Activated T-cell treated with anti-CD3 and anti-CD28 coated beads, Interleukin-2, amount 50 U/mL, for 4 hours (primary cell): ENCODE measurements around the gene RNF32. TPM values are rescaled to one million over a fixed set of nuclear protein-coding genes. Genes with fewer than 3 reads are reported as not detected.
"Not testable (repeated sequence)": the region's sequence is repeated elsewhere in the genome, so short reads cannot be mapped to it uniquely, and the experiment has no call there.

Experiments
- ATAC-seq, 2 donors: fragments of 200-7000 bp; cut with Tn5 transposase; one replicate each; pipeline ENCODE4 v1.10.0; 2021
- DNase-seq: peaks from one replicate; pipeline ENCODE4 v3.0.0-alpha.2; 2020
- H3K27me3 Mint-ChIP-seq: one replicate; pipeline ENCODE4 v1.8.0; 2021; ENCODE audit warnings: low read depth, mixed read lengths
- H3K36me3 Mint-ChIP-seq: one replicate; pipeline ENCODE4 v1.8.0; 2022; ENCODE audit warnings: mixed read lengths; ENCODE audit not compliant: insufficient read depth
- H3K4me1 Mint-ChIP-seq: one replicate; pipeline ENCODE4 v1.8.0; 2021; ENCODE audit warnings: low read depth, mixed read lengths
- H3K4me3 Mint-ChIP-seq: one replicate; pipeline ENCODE4 v1.8.0; 2021; ENCODE audit warnings: mild to moderate bottlenecking, moderate library complexity, mixed read lengths
- H3K9me3 Mint-ChIP-seq: one replicate; pipeline ENCODE4 v1.8.0; 2021; ENCODE audit warnings: mixed read lengths
- total RNA-seq, 3 donors: library from RNA; stranded (reverse); gene quantifications; one replicate each; pipeline ENCODE4 v1.2.1, GENCODE V29; 2021

The RNF32 gene
- total RNA-seq, 3 donors from 2014 or later: 0.13 to 0.43 (median 0.24) TPM

GRCh38 chr7:156621652-156622051 is 18.9 kb upstream of the RNF32 start:
- H3K4me3 Mint-ChIP-seq: no peak overlapping the region
- H3K9me3 Mint-ChIP-seq: peaks cover 10% of the 10 kb centered on the region
- H3K36me3 Mint-ChIP-seq: no peaks in the 10 kb centered on the region
- H3K4me1 Mint-ChIP-seq: peaks cover 4% of the 10 kb centered on the region
- ATAC-seq: no peak
- peaks cover 32% of the 10 kb centered on the region for H3K27me3 Mint-ChIP-seq
- DNase-seq: no peak

- H3K4me3 Mint-ChIP-seq: no peak overlapping the region
Measured at GRCh38 chr7:156625580-156625979, 15.0 kb upstream of the RNF32 start.

GRCh38 chr7:156626220-156626895 is 14.2 kb upstream of the RNF32 start:
- Mint-ChIP-seq H3K4me1 (no peaks in the 10 kb centered on the region), H3K27me3 (peaks cover 12% of the 10 kb centered on the region), H3K4me3 (no peak overlapping the region), H3K9me3 (peaks cover 19% of the 10 kb centered on the region), H3K36me3 (no peaks in the 10 kb centered on the region)
- ATAC-seq (no peak), DNase-seq (no peak)

More at GRCh38 chr7:156625580-156625979, 15.0 kb upstream of the RNF32 start:
- no peaks in the 10 kb centered on the region for H3K36me3 Mint-ChIP-seq
- ATAC-seq: no peak
- no peaks in the 10 kb centered on the region for H3K4me1 Mint-ChIP-seq
- no peak for DNase-seq
- peaks cover 14% of the 10 kb centered on the region for H3K27me3 Mint-ChIP-seq
- H3K9me3 Mint-ChIP-seq: peaks cover 24% of the 10 kb centered on the region

- DNase-seq (no peak), ATAC-seq (no peak)
- Mint-ChIP-seq H3K9me3 (peaks cover 17% of the 10 kb centered on the region), H3K36me3 (no peaks in the 10 kb centered on the region), H3K27me3 (peaks cover 9% of the 10 kb centered on the region), H3K4me3 (no peak overlapping the region), H3K4me1 (no peaks in the 10 kb centered on the region)
Measured at GRCh38 chr7:156628562-156628961, 12.0 kb upstream of the RNF32 start.

GRCh38 chr7:156629873-156630272 is 10.7 kb upstream of the RNF32 start:
- H3K9me3 Mint-ChIP-seq: peaks cover 17% of the 10 kb centered on the region
- no peaks in the 10 kb centered on the region for H3K36me3 Mint-ChIP-seq
- no peaks in the 10 kb centered on the region for H3K4me1 Mint-ChIP-seq
- peaks cover 9% of the 10 kb centered on the region for H3K27me3 Mint-ChIP-seq
- ATAC-seq (no peak), DNase-seq (no peak)
- no peak overlapping the region for H3K4me3 Mint-ChIP-seq

- Mint-ChIP-seq H3K4me3 (no peak overlapping the region), H3K9me3 (peaks cover 8% of the 10 kb centered on the region), H3K4me1 (no peaks in the 10 kb centered on the region), H3K27me3 (peaks cover 11% of the 10 kb centered on the region), H3K36me3 (no peaks in the 10 kb centered on the region)
- ATAC-seq (no peak), DNase-seq (no peak)
Measured at GRCh38 chr7:156634117-156634516, 6.5 kb upstream of the RNF32 start.

- peaks cover 3% of the 10 kb centered on the region for H3K4me1 Mint-ChIP-seq
- DNase-seq (no peak), ATAC-seq (no peak)
- peaks cover 11% of the 10 kb centered on the region for H3K27me3 Mint-ChIP-seq
- H3K9me3 Mint-ChIP-seq: peaks cover 8% of the 10 kb centered on the region
- H3K4me3 Mint-ChIP-seq: no peak overlapping the region
- no peaks in the 10 kb centered on the region for H3K36me3 Mint-ChIP-seq
Measured at GRCh38 chr7:156635529-156636385, 4.8 kb upstream of the RNF32 start.

GRCh38 chr7:156637093-156637492 is 3.5 kb upstream of the RNF32 start:
- not testable (repeated sequence) for ATAC-seq, H3K4me3 Mint-ChIP-seq, H3K9me3 Mint-ChIP-seq, DNase-seq, H3K36me3 Mint-ChIP-seq
- Mint-ChIP-seq H3K4me1 (peaks cover 11% of the 10 kb centered on the region), H3K27me3 (peaks cover 19% of the 10 kb centered on the region)

GRCh38 chr7:156638443-156639077 is 2.0 kb upstream of the RNF32 start:
- DNase-seq (no peak), ATAC-seq (no peak)
- H3K4me3 Mint-ChIP-seq: no peak overlapping the region
- peaks cover 11% of the 10 kb centered on the region for H3K4me1 Mint-ChIP-seq
- peaks cover 18% of the 10 kb centered on the region for H3K27me3 Mint-ChIP-seq
- H3K36me3 Mint-ChIP-seq: no peaks in the 10 kb centered on the region
- H3K9me3 Mint-ChIP-seq: peaks cover 8% of the 10 kb centered on the region

GRCh38 chr7:156639426-156640256 is 933 bp upstream of the RNF32 start:
- Mint-ChIP-seq H3K4me1 (peaks cover 11% of the 10 kb centered on the region), H3K27me3 (peaks cover 18% of the 10 kb centered on the region), H3K4me3 (peak overlapping the region; percentile 75), H3K36me3 (no peaks in the 10 kb centered on the region), H3K9me3 (peaks cover 8% of the 10 kb centered on the region)
- no peak for DNase-seq
- peak in 1 of 2 donors; percentile 6 for ATAC-seq

GRCh38 chr7:156640949-156641485 is 443 bp downstream of the RNF32 start:
- DNase-seq (peak; percentile 24), ATAC-seq (peak; percentile 58 to 63)
- Mint-ChIP-seq H3K9me3 (peaks cover 8% of the 10 kb centered on the region), H3K36me3 (no peaks in the 10 kb centered on the region), H3K27me3 (peaks cover 17% of the 10 kb centered on the region), H3K4me1 (peaks cover 11% of the 10 kb centered on the region), H3K4me3 (peak overlapping the region; percentile 82)

- H3K4me3 Mint-ChIP-seq: no peak overlapping the region
- DNase-seq (no peak), ATAC-seq (no peak)
- H3K27me3 Mint-ChIP-seq: peaks cover 18% of the 10 kb centered on the region
- H3K9me3 Mint-ChIP-seq: peaks cover 4% of the 10 kb centered on the region
- no peaks in the 10 kb centered on the region for H3K36me3 Mint-ChIP-seq
- H3K4me1 Mint-ChIP-seq: peaks cover 11% of the 10 kb centered on the region
Measured at GRCh38 chr7:156642306-156643045, 1.9 kb downstream of the RNF32 start.

GRCh38 chr7:156647330-156647729 is 6.8 kb downstream of the RNF32 start:
- H3K9me3 Mint-ChIP-seq, ATAC-seq, H3K4me3 Mint-ChIP-seq, H3K4me1 Mint-ChIP-seq, H3K36me3 Mint-ChIP-seq, DNase-seq: not testable (repeated sequence)
- peaks cover 45% of the 10 kb centered on the region for H3K27me3 Mint-ChIP-seq
